Measurements from ENCODE around the gene SEMA3A.
"Not testable (repeated sequence)": the region's sequence is repeated elsewhere in the genome, so short reads cannot be mapped to it uniquely, and the experiment has no call there.

The SEMA3A gene
- total RNA-seq = 0.17 to 0.36 reads per million in 2 donors

GRCh38 chr7:84194484-84195271 lies at the start of gene SEMA3A:
SEMA3A (minus strand) TSS chr7:84194789; CDS start chr7:84194586, 203 bp downstream.
- DNase-seq = no peak

DNA sequence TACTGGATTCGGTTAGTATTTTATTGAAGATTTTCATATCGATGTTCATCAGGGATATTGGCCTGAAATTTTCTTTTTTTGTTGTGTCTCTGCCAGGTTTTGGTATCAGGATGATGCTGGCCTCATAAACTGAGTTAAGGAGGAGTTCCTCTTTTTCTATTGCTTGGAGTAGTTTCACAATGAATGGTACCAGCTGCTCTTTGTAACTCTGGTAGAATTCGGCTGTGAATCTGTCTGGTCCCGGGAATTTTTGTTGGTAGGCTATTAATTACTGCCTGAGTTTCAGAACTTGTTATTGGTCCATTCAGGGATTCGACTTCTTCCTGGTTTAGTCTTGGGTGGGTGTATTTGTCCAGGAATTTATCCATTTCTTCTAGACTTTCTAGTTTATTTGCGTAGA lies 48.4 kb upstream of the SEMA3A start:
- not testable (repeated sequence) for DNase-seq

DNA sequence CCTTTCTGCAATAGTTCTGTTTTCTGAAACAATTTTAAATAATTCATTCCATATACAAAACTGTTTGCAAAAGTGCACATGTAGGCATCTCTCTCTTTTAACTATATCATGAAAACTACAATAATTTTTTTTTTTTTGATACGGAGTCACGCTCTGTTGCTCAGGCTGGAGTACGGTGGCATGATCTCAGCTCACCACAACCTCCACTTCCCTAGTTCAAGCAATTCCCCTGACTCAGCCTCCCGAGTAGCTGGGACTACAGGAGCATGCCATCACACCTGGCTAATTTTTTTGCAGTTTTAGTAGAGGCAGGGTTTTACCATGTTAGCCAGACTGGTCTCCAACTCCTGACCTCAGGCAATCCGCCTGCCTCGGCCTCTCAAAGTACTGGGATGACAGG lies 44.0 kb upstream of the SEMA3A start:
- DNase-seq = no peak

DNA sequence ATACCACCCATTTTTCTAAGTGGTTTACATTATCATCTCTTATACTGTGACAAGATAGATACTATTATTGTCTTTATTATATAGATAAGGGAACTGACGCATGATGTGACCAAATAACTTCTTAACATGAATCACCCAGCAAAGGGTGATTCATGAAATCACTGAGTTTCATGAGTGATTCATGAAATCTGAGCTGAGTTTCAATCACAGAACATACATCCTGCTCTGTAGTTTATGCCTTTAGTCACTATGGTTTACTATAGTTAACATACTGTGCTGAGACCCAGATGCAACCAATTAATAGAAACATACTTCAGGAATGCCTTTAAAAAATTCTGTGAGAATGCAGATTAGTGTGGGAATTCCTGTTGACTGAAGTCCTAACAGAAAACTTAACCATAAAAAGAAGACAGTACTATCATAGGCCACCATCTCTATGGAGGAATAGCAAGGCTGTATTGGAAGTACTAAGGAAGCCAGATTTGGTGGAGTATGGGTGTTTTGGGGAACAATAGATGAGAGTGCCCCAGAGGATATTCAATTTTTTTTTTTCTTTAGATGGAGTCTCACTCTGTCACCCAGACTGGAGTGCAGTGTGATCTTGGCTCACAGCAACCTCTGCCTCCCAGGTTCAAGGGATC lies 43.1 kb upstream of the SEMA3A start:
- DNase-seq = no peak

GRCh38 chr7:84236398-84236797 lies 41.8 kb upstream of the SEMA3A start:
- no peak for DNase-seq

- no peak for DNase-seq
Observed at GRCh38 chr7:84232646-84233045, 38.1 kb upstream of the SEMA3A start.

DNA sequence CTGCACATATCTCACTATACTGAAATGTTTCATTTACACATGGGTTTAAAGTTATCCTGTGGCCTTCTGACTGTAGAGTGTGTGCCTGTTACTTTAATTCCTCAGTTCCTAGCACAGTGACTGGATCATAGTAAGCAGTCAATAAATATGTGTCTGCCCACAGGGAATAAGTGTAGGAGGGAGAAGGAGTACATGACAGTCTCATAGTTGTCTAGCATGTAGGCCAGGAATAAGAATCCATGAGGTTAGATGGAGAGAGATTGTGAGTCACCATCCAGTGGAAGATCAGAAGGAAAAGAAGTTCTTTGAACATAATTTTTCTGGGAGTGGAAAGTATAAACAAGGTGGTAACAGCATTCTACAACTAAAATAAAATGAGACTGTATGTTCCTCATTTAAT lies 36.6 kb upstream of the SEMA3A start:
- no peak for DNase-seq

DNA sequence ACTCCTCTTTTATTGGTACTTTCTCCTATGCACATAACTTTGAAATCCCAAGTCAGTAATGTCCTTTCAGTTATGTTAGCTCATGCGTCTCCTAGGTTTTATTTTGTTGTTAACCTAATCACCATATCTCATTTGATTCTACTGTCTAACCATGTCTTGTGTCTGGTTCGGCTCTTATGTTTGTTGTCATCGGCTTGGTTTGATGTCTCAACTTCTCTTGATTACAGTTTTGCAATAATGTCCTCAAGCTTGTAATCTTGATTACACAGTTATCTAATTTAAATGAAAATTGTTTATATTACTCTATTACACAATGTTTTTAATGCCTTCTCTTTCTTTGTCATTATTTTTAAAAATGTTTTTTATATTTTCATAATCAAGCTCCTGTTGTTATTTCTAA lies 35.9 kb upstream of the SEMA3A start:
- no peak for DNase-seq

DNA sequence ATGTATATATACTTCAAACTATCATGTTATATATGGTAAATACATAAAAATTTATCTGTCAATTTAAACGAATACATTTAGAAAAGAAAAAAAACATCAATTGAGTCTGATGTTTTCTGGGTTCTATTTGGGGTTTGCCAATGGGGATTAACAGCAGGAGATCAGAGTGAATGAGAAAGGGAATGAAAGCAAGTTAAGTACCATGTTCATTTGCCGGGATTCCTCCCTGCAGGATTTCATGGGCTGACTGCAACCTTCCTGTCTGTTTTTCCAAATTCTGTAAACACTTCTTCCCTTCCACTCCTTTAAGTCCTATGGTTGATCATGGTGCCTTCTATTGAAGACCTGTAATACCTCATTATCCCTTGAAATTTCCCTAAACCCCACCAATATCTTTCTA lies 33.9 kb upstream of the SEMA3A start:
- no peak for DNase-seq

GRCh38 chr7:84226759-84227158 lies 32.2 kb upstream of the SEMA3A start:
- no peak for DNase-seq

- no peak for DNase-seq
Observed at GRCh38 chr7:84224505-84224904, 29.9 kb upstream of the SEMA3A start.

- no peak for DNase-seq
Observed at GRCh38 chr7:84219310-84219709, 24.7 kb upstream of the SEMA3A start.

DNA sequence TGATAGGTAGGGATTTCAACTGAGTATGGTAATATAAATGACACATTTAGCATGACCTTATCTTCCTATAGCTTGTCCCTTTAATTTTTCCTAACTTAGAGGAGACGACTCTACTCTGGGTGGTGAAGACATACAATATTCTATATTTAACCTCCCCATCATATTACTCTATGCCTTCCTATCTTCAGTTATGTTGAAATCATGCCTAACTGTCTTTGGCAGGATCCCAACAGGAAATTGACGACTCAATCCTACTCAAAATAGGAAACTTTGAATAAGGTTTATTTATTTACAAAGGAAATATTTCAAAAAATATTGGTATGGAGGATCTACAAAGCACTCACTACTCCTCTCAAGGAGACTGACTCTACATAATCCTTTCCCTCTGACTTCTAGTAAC lies 24.1 kb upstream of the SEMA3A start:
- no peak for DNase-seq

DNA sequence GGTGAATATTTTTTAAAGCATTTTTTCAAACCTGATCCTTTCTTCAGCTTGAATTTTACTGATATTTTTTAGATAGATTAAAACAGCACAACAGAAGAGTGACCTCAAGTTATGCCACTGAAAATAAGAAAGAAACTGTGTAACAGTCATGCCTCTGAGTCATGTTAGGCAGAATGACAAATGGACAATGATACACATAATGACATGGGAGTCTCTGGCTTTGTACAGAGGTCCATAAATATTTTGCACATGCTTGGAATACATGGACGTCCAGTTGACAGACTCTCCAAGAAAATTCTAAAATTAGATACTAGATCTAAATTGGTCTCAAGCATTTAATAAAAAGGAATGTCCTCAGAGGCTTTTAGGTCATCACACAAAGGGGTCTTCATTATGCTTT lies 21.9 kb upstream of the SEMA3A start:
- DNase-seq = no peak

- DNase-seq = not testable (repeated sequence)
Observed at GRCh38 chr7:84214757-84215156, 20.2 kb upstream of the SEMA3A start.

- DNase-seq = no peak
Observed at GRCh38 chr7:84210301-84210700, 15.7 kb upstream of the SEMA3A start.

DNA sequence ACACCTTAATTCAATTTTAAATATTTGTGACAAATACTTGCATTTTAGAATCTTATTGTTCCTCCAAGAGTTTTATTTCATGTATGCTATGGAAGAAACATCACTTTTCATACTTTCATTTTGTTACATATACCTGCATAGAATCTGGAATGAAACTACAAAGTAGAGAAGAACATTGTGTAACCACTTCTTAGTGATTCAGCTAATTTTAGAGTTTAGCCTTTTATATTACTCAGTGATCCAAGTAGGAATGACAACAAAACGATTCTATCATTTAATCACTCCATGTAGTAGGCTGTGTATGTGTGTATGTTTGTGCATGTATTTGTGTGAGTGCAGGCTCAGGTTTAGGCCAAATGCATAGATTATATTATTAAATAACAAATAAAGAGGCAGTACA lies 14.4 kb upstream of the SEMA3A start:
- no peak for DNase-seq

DNA sequence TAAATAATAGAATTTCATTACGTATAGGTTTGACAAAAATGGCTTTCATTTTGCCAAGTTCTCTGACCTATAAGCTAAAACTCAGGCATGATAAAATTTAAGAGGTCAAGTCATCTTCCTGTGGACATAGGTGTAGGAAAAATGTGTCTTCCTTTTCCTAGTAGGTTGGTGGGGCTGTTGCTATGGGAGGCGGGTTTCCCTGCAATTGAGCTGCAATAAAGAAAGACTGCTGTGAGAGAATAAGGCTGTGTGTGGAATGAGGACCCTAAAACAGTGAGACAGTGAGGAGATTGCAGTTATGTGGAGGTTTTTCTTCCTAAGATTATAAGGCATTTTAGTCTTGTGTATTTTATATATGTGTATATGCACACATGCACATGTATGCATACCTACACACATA lies 13.0 kb upstream of the SEMA3A start:
- no peak for DNase-seq

DNA sequence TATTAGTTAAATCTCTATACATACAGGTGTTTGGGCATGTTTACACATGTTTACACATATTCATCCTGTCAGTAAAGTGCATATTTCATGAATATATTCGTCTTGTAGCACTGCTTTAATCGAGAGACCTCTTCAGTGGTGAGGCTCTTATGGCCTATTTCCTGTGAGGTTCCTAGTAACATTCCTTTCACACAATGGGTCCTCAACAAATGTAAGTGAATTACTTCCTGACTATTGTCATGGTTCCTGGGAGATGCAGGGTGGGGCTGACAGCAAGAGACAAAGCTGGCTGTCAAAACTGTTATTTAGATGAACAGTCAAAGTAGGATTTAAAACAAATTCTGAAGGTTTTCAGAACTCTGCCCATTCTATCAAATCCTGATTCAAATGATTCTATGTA lies 12.4 kb upstream of the SEMA3A start:
- DNase-seq = no peak

GRCh38 chr7:84204655-84205054 lies 10.1 kb upstream of the SEMA3A start:
- DNase-seq = no peak

DNA sequence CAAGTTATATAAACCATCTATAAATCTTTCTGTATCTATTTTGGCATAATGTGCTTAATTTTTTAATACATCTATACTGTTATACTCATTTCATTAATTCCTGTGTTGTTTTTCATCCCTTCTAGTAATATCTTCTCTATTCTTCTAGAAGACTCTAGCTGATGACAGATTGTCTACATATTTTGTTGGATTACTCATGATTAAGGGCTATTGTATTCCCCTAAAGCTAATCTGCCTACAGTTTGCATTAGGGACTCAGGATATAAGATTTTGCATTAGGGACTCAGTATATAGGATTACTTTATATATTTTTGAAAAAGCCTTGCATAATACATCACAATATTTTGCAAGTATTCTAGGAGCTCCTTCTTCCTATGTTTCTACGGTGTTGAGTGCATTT lies 8.3 kb upstream of the SEMA3A start:
- no peak for DNase-seq

DNA sequence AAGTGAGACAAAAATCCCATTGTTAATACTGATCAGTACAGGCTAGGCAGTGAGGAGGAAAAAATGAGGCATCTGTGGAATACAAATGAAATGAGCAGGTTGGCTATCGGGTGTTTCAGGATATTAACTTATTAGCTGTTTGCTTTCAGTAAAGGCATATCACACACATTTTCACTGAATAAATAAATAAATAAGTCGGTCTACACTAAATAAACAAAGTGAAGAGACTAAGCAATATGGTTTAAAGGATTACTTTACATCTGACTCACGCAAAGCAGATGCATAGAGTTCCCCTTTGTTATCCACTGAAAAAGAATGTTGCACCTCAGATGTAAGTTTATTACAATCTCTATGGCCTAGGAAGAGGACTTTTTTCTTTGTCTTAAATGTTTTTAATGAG lies 6.3 kb upstream of the SEMA3A start:
- DNase-seq = no peak

DNA sequence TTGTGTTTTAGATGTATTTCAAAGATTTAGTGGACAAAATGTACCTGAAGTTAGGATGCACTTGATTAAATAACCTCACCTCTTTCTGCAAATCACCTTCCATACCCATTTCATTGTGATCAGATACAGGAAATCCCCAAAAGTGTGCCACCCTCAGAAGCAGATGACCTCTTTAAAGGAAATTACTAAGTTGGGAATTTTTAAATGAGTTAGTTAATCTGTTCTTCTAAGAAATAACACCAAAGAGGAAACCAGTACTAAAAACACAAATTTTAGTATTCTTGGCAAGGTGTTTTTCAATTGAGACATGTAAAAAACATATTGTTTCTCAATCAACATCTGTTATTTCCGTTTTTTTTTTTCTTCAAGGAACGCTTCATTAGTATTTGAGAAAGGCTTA lies 4.6 kb upstream of the SEMA3A start:
- DNase-seq = no peak

- DNase-seq = no peak
Observed at GRCh38 chr7:84196084-84196503, 1.5 kb upstream of the SEMA3A start.
